GM12875 (cell line): ENCODE data around the gene RAB12.

Experiments used
- H3K4me3 ChIP-seq: one replicate; pipeline ENCODE4 v1.5.1; 2011; ENCODE audit warnings: low read depth, low read length, control low read depth
- TF ChIP-seq, protein P1 (sequence below): IDR thresholded peaks from 2 replicates; pipeline ENCODE4 v1.5.1; 2011; ENCODE audit warnings: low read depth, mild to moderate bottlenecking, control low read depth, inconsistent platforms, low read length, moderate library complexity, borderline replicate concordance; ENCODE audit not compliant: insufficient read depth

Gene RAB12

DNA sequence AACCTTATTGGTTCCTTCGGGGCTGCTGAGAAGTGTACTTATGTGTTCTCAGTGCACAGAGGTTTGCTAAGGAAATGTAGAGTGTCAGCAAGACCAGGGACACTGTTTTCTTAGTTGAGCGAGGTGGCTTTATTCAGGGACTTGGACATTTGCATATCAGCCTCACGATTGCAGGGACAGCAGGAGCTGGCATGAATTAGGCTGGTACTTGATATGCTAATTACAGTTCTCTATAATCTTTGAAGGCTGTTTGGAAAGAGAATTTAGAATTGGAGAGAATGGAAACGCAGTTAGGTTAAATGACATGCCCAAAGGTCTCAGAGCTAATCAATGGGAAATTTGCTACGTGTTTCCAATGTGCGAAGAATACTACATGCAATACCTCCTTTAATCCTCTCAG is 77.4 kb downstream of the RAB12 start:
- TF ChIP-seq, protein P1, sequence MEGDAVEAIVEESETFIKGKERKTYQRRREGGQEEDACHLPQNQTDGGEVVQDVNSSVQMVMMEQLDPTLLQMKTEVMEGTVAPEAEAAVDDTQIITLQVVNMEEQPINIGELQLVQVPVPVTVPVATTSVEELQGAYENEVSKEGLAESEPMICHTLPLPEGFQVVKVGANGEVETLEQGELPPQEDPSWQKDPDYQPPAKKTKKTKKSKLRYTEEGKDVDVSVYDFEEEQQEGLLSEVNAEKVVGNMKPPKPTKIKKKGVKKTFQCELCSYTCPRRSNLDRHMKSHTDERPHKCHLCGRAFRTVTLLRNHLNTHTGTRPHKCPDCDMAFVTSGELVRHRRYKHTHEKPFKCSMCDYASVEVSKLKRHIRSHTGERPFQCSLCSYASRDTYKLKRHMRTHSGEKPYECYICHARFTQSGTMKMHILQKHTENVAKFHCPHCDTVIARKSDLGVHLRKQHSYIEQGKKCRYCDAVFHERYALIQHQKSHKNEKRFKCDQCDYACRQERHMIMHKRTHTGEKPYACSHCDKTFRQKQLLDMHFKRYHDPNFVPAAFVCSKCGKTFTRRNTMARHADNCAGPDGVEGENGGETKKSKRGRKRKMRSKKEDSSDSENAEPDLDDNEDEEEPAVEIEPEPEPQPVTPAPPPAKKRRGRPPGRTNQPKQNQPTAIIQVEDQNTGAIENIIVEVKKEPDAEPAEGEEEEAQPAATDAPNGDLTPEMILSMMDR, result no peak
- H3K4me3 ChIP-seq, result no peak overlapping the region

DNA sequence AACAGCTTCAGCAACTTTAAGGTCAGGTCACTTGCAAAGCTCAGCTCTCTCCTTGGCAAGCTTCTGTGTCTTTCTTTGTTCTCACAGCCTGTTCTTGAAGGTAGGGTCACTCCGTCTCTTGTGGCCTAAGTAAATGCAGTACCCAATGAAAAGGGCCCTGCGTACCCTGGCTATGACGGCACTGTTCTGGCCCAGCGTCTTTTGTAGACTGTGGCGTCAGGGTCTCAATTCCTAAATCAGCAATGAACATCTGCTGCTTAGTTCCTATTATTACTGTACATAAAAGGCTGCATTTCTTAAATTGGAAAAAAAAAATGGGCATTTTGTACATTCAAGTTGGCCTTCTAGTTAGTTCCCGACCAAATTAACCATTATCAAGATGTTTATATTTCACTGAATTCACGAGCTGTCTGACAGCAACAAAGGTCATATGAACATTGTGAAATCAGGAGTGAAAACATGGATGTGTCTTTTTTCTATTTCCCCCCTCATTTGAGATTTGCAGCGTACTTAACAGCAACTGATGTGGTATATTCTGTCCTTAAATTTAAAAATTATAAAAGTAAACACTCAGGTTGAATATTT is 79.1 kb downstream of the RAB12 start:
- no peak overlapping the region for H3K4me3 ChIP-seq
- TF ChIP-seq, protein P1, result no peak

DNA sequence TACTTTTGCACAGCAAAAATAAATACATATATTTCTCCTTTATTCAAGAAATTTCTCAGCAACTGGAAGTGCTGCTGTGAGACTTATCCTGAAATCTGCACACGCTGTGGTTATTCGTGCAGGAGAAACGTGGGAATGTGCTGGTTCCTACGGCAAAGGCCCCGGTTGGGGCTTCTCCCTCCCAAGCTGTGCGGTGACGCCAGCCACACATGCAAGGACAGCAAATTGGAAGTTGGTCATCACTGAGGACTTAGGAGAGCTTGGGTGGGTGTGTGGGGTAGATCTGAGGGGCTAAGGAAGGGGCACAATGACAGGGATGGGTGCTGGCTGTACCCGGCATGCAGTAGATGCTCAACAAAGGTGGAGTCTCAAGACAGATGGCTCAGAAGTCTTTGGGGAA is 79.6 kb downstream of the RAB12 start:
- TF ChIP-seq, protein P1, result no peak
- H3K4me3 ChIP-seq, result no peak overlapping the region
